Fibroblast of lung (primary cell): ENCODE data around the gene IGF1R.

ENCODE experiments used
- EZH2 ChIP-seq: IDR thresholded peaks from 2 replicates; pipeline ENCODE4 v1.5.1; 2012; ENCODE audit warnings: low read length, control low read depth, mild to moderate bottlenecking; ENCODE audit errors: missing control alignments
- TF ChIP-seq, protein P1 (sequence below), 2 donors: IDR thresholded peaks in 1 of 2; conservative IDR thresholded peaks in 1 of 2; 1 replicate in 1 of 2; 2 replicates in 1 of 2; pipeline ENCODE4 v1.5.1; 2011 to 2012; ENCODE audit warnings: low read length in 2 of 2, control low read depth in 1 of 2, inconsistent platforms in 1 of 2, low read depth in 1 of 2, mild to moderate bottlenecking in 1 of 2

- TF ChIP-seq EZH2, result no peak
- TF ChIP-seq, protein P1, sequence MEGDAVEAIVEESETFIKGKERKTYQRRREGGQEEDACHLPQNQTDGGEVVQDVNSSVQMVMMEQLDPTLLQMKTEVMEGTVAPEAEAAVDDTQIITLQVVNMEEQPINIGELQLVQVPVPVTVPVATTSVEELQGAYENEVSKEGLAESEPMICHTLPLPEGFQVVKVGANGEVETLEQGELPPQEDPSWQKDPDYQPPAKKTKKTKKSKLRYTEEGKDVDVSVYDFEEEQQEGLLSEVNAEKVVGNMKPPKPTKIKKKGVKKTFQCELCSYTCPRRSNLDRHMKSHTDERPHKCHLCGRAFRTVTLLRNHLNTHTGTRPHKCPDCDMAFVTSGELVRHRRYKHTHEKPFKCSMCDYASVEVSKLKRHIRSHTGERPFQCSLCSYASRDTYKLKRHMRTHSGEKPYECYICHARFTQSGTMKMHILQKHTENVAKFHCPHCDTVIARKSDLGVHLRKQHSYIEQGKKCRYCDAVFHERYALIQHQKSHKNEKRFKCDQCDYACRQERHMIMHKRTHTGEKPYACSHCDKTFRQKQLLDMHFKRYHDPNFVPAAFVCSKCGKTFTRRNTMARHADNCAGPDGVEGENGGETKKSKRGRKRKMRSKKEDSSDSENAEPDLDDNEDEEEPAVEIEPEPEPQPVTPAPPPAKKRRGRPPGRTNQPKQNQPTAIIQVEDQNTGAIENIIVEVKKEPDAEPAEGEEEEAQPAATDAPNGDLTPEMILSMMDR (conservative IDR thresholded peaks at IDR 0.05 in 1 of 2, IDR thresholded peaks at IDR 0.05 in 1 of 2; ENCODE audit: low read depth in 1 of 2, low read length in 2 of 2), result no peak
Observed at GRCh38 chr15:98753726-98754656, 105.7 kb downstream of the IGF1R start.
